HEK293T (cell line): ENCODE data around the gene CLEC17A.
"Not testable (repeated sequence)": the region's sequence is repeated elsewhere in the genome, so short reads cannot be mapped to it uniquely, and the experiment has no call there.

ENCODE experiments used
- CTCF ChIA-PET: fragments of 350-600 bp; formaldehyde crosslinking; extraction: SDS; loops from one replicate; lab custom pipeline; 2021; ENCODE audit warnings: antibody characterized with exemption, inconsistent platforms; lab: Yijun Ruan, JAX
- POLR2A ChIA-PET: fragments of 350-600 bp; formaldehyde crosslinking; extraction: SDS; loops from one replicate; lab custom pipeline; 2020; ENCODE audit warnings: antibody characterized with exemption, inconsistent platforms; lab: Yijun Ruan, JAX
- DNase-seq: peaks from one replicate; pipeline ENCODE4 v3.0.0; 2012; ENCODE audit warnings: mixed read lengths; ENCODE audit errors: extremely low spot score
- ARNT ChIP-seq: fragments of 450-650 bp; IDR thresholded peaks from 2 replicates; pipeline ENCODE4 v1.6.1; 2017; ENCODE audit warnings: mild to moderate bottlenecking
- BHLHE40 ChIP-seq: fragments of 450-650 bp; IDR thresholded peaks from 2 replicates; pipeline ENCODE4 v1.6.1; 2016; ENCODE audit warnings: mild to moderate bottlenecking, moderate library complexity, borderline replicate concordance
- CTBP1 ChIP-seq: fragments of 450-650 bp; IDR thresholded peaks from 2 replicates; pipeline ENCODE4 v1.6.1; 2016; ENCODE audit warnings: borderline replicate concordance
- ELF4 ChIP-seq: fragments of 450-650 bp; IDR thresholded peaks from 2 replicates; pipeline ENCODE4 v1.6.1; 2017; ENCODE audit warnings: antibody characterized with exemption
- FOXA1 ChIP-seq: fragments of 450-650 bp; IDR thresholded peaks from 2 replicates; pipeline ENCODE4 v1.6.1; 2016; ENCODE audit warnings: mild to moderate bottlenecking
- FOXK2 ChIP-seq: fragments of 450-650 bp; IDR thresholded peaks from 2 replicates; pipeline ENCODE4 v1.6.1; 2016; ENCODE audit warnings: mild to moderate bottlenecking
- FOXM1 ChIP-seq: fragments of 450-650 bp; IDR thresholded peaks from 2 replicates; pipeline ENCODE4 v1.6.1; 2017; ENCODE audit warnings: mild to moderate bottlenecking, borderline replicate concordance
- HDGF ChIP-seq: fragments of 450-650 bp; IDR thresholded peaks from 2 replicates; pipeline ENCODE4 v1.6.1; 2017; ENCODE audit warnings: antibody characterized with exemption, borderline replicate concordance
- L3MBTL2 ChIP-seq: fragments of 450-650 bp; conservative IDR thresholded peaks from 2 replicates; pipeline ENCODE4 v1.6.1; 2016; ENCODE audit warnings: mild to moderate bottlenecking
- LEF1 ChIP-seq: fragments of 450-650 bp; IDR thresholded peaks from 2 replicates; pipeline ENCODE4 v1.6.1; 2017; ENCODE audit warnings: mild to moderate bottlenecking, borderline replicate concordance
- NFRKB ChIP-seq: fragments of 450-650 bp; IDR thresholded peaks from 2 replicates; pipeline ENCODE4 v1.6.1; 2016; ENCODE audit warnings: mild to moderate bottlenecking, moderate library complexity
- PKNOX1 ChIP-seq: fragments of 450-650 bp; IDR thresholded peaks from 2 replicates; pipeline ENCODE4 v1.6.1; 2016
- SP1 ChIP-seq: fragments of 450-650 bp; IDR thresholded peaks from 2 replicates; pipeline ENCODE4 v1.6.1; 2017
- SUZ12 ChIP-seq: fragments of 450-650 bp; IDR thresholded peaks from 2 replicates; pipeline ENCODE4 v1.6.1; 2016; ENCODE audit warnings: mild to moderate bottlenecking
- TARDBP ChIP-seq: fragments of 450-650 bp; IDR thresholded peaks from 2 replicates; pipeline ENCODE4 v1.6.1; 2016
- ZNF384 ChIP-seq: fragments of 450-650 bp; IDR thresholded peaks from 2 replicates; pipeline ENCODE4 v1.6.1; 2016

Gene CLEC17A

GRCh38 chr19:14576363-14576762 lies 6.5 kb upstream of the CLEC17A start:
- TF ChIP-seq ZNF384 (no peak), ARNT (no peak), FOXM1 (no peak), FOXK2 (no peak), ELF4 (no peak), PKNOX1 (no peak), L3MBTL2 (no peak), TARDBP (no peak), SUZ12 (no peak), SP1 (no peak), BHLHE40 (no peak), CTBP1 (no peak), HDGF (no peak), LEF1 (no peak), NFRKB (no peak), FOXA1 (no peak)
- ChIA-PET POLR2A (no interaction called here), CTCF (no interaction called here)
- no peak for DNase-seq

- TF ChIP-seq ELF4, result no peak
- TF ChIP-seq ARNT, result no peak
- no peak for TF ChIP-seq BHLHE40
- TF ChIP-seq L3MBTL2, result no peak
- no peak for TF ChIP-seq FOXM1
- TF ChIP-seq LEF1, result no peak
- TF ChIP-seq HDGF, result no peak
- TF ChIP-seq CTBP1, result no peak
- no peak for TF ChIP-seq SP1
- TF ChIP-seq FOXA1, result no peak
- TF ChIP-seq TARDBP, result no peak
- no peak for TF ChIP-seq ZNF384
- no peak for TF ChIP-seq NFRKB
- no peak for DNase-seq
- ChIA-PET POLR2A (no interaction called here), CTCF (interaction anchor here (0.6 kb wide), 1 partner anchor 289 kb away, joined by 4 read pairs; no protein-coding TSS in a partner anchor)
Measured at GRCh38 chr19:14577264-14577663, 5.6 kb upstream of the CLEC17A start.

GRCh38 chr19:14577885-14578427 lies 4.9 kb upstream of the CLEC17A start:
- ChIA-PET CTCF (interaction anchor here (0.6 kb wide), 1 partner anchor 113 kb away, joined by 6 read pairs; no protein-coding TSS in a partner anchor), POLR2A (no interaction called here)
- no peak for TF ChIP-seq FOXA1
- no peak for TF ChIP-seq ZNF384
- TF ChIP-seq LEF1, result no peak
- TF ChIP-seq ARNT, result no peak
- no peak for TF ChIP-seq PKNOX1
- no peak for TF ChIP-seq HDGF
- TF ChIP-seq BHLHE40, result no peak
- TF ChIP-seq L3MBTL2, result no peak
- no peak for TF ChIP-seq TARDBP
- no peak for TF ChIP-seq FOXM1
- no peak for TF ChIP-seq SP1
- no peak for DNase-seq

GRCh38 chr19:14580623-14581237 lies 2.2 kb upstream of the CLEC17A start:
- CTCF ChIA-PET, result interaction anchor here (0.6 kb wide), 1 partner anchor 107 kb away, joined by 4 read pairs; no protein-coding TSS in a partner anchor
- TF ChIP-seq SP1 (no peak), ELF4 (no peak), FOXK2 (no peak), BHLHE40 (no peak), ZNF384 (no peak), FOXA1 (no peak), FOXM1 (no peak), TARDBP (no peak), ARNT (no peak), PKNOX1 (no peak), LEF1 (no peak), L3MBTL2 (no peak), HDGF (no peak), SUZ12 (no peak), CTBP1 (no peak), NFRKB (no peak)
- DNase-seq, result no peak
- POLR2A ChIA-PET, result interaction anchor here (0.7 kb wide), 1 partner anchor 9 kb away, joined by 3 read pairs; the partner anchor contains the start of gene NDUFB7

- CTCF ChIA-PET, POLR2A ChIA-PET, DNase-seq: not testable (repeated sequence)
Measured at GRCh38 chr19:14584372-14584771, 1.5 kb downstream of the CLEC17A start.

GRCh38 chr19:14585187-14585586 lies 2.3 kb downstream of the CLEC17A start:
- CTCF ChIA-PET, POLR2A ChIA-PET, DNase-seq: not testable (repeated sequence)

GRCh38 chr19:14589433-14589832 lies 6.5 kb downstream of the CLEC17A start:
- POLR2A ChIA-PET, DNase-seq, CTCF ChIA-PET: not testable (repeated sequence)
